GM12878 (cell line): ENCODE data around the gene DHX16. TPM values are rescaled to one million over a fixed set of nuclear protein-coding genes. Genes with fewer than 3 reads are reported as not detected.

Experiments
- CTCF ChIP-seq, 3 experiments: IDR thresholded peaks in 2 of 3; conservative IDR thresholded peaks in 1 of 3; 2 replicates each; pipeline ENCODE4 v1.5.1; 2011; ENCODE audit warnings: low read depth in 3 of 3, low read length in 3 of 3, mild to moderate bottlenecking in 3 of 3, control low read depth in 2 of 3, moderate library complexity in 2 of 3, inconsistent platforms in 1 of 3, mixed read lengths in 1 of 3; ENCODE audit not compliant: control insufficient read depth in 2 of 3, insufficient read depth in 1 of 3; ENCODE audit errors: extremely low read depth in 1 of 3
- ELK1 ChIP-seq: IDR thresholded peaks from 2 replicates; pipeline ENCODE4 v1.6.1; 2012; ENCODE audit warnings: low read depth, low read length, improper control_type of control experiment
- HDAC2 ChIP-seq: fragments of 200-600 bp; sonication (generic); IDR thresholded peaks from 2 replicates; pipeline ENCODE4 v1.6.1; 2017
- JUNB ChIP-seq: IDR thresholded peaks from 2 replicates; pipeline ENCODE4 v1.6.1; 2016; ENCODE audit warnings: antibody characterized with exemption, mild to moderate bottlenecking
- NFXL1 ChIP-seq: fragments of 450-650 bp; IDR thresholded peaks from 2 replicates; pipeline ENCODE4 v1.6.1; 2017; ENCODE audit warnings: antibody characterized with exemption, mild to moderate bottlenecking, borderline replicate concordance
- PAX8 ChIP-seq: fragments of 450-650 bp; IDR thresholded peaks from 2 replicates; pipeline ENCODE4 v1.6.1; 2017; ENCODE audit warnings: mild to moderate bottlenecking, moderate library complexity
- RFX5 ChIP-seq: IDR thresholded peaks from 2 replicates; pipeline ENCODE4 v1.6.1; 2011; ENCODE audit warnings: low read depth, low read length, improper control_type of control experiment
- SMARCA5 ChIP-seq: fragments of 450-650 bp; IDR thresholded peaks from 2 replicates; pipeline ENCODE4 v1.6.1; 2017; ENCODE audit warnings: mild to moderate bottlenecking
- SP1 ChIP-seq: IDR thresholded peaks from one replicate; pipeline ENCODE4 v1.6.1; 2011; ENCODE audit warnings: low read depth, low read length
- SPI1 ChIP-seq: IDR thresholded peaks from 2 replicates; pipeline ENCODE4 v1.6.1; 2011; ENCODE audit warnings: low read depth, mild to moderate bottlenecking, low read length, moderate library complexity, borderline replicate concordance; ENCODE audit not compliant: insufficient read depth
- SREBF1 ChIP-seq: IDR thresholded peaks from 2 replicates; pipeline ENCODE4 v1.6.1; 2012; ENCODE audit warnings: mild to moderate bottlenecking, low read length
- STAT3 ChIP-seq: IDR thresholded peaks from 2 replicates; pipeline ENCODE4 v1.6.1; 2011; ENCODE audit warnings: low read depth, low read length, improper control_type of control experiment
- YY1 ChIP-seq: IDR thresholded peaks from 2 replicates; pipeline ENCODE4 v1.6.1; 2011; ENCODE audit warnings: low read depth, mild to moderate bottlenecking, low read length
- ZBTB40 ChIP-seq: fragments of 450-650 bp; IDR thresholded peaks from 2 replicates; pipeline ENCODE4 v1.6.1; 2016; ENCODE audit warnings: mild to moderate bottlenecking, moderate library complexity, borderline replicate concordance
- ZNF217 ChIP-seq: fragments of 450-650 bp; IDR thresholded peaks from 2 replicates; pipeline ENCODE4 v1.6.1; 2017; ENCODE audit warnings: antibody characterized with exemption, mild to moderate bottlenecking
- ZNF384 ChIP-seq: IDR thresholded peaks from 2 replicates; pipeline ENCODE4 v1.6.1; 2012; ENCODE audit warnings: low read depth, mild to moderate bottlenecking, low read length, improper control_type of control experiment, borderline replicate concordance
- polyA plus RNA-seq, 11 experiments: library from polyadenylated mRNA; depleted of rRNA in 4 of 11; unstranded in 6 of 11; stranded (reverse) in 5 of 11; fragments of >200 nt; fragmentation: Nextera tagmentation in 4 of 11; fragmentation: Illumina TruSeq in 1 of 11; extraction: Ambion mirVana in 4 of 11; extraction: Trizol in 1 of 11; gene quantifications; 1 replicate in 1 of 11; 2 replicates in 10 of 11; pipeline versions ENCODE4 v1.2.1 to v1.2.3, GENCODE V29; 2011 to 2016; ENCODE audit warnings: inconsistent platforms in 2 of 11, missing spikeins in 2 of 11, low read depth in 1 of 11
- total RNA-seq, 4 experiments: library from RNA; depleted of rRNA in 3 of 4; stranded (reverse); fragments of >200 nt in 3 of 4; fragmentation: Illumina TruSeq in 1 of 4; extraction: Trizol in 1 of 4; gene quantifications; 2 replicates each; pipeline versions ENCODE4 v1.2.1 to v1.2.3, GENCODE V29; 2013 to 2021
- TF ChIP-seq, protein P1 (sequence below): IDR thresholded peaks from 2 replicates; pipeline ENCODE4 v1.6.1; 2012; ENCODE audit warnings: low read length, inconsistent platforms
- TF ChIP-seq, protein P2 (sequence below): fragments of 450-650 bp; formaldehyde crosslinking; IDR thresholded peaks from 2 replicates; pipeline ENCODE4 v1.4.0; 2022; ENCODE audit warnings: mild to moderate bottlenecking, moderate library complexity

DHX16 gene
- total and polyA plus RNA-seq, 10 of the 15 experiments (the other 5 are each of a cell fraction or from before 2014, with no cell fraction given): 10.1 to 41.4 (median 38.3) TPM

DNA sequence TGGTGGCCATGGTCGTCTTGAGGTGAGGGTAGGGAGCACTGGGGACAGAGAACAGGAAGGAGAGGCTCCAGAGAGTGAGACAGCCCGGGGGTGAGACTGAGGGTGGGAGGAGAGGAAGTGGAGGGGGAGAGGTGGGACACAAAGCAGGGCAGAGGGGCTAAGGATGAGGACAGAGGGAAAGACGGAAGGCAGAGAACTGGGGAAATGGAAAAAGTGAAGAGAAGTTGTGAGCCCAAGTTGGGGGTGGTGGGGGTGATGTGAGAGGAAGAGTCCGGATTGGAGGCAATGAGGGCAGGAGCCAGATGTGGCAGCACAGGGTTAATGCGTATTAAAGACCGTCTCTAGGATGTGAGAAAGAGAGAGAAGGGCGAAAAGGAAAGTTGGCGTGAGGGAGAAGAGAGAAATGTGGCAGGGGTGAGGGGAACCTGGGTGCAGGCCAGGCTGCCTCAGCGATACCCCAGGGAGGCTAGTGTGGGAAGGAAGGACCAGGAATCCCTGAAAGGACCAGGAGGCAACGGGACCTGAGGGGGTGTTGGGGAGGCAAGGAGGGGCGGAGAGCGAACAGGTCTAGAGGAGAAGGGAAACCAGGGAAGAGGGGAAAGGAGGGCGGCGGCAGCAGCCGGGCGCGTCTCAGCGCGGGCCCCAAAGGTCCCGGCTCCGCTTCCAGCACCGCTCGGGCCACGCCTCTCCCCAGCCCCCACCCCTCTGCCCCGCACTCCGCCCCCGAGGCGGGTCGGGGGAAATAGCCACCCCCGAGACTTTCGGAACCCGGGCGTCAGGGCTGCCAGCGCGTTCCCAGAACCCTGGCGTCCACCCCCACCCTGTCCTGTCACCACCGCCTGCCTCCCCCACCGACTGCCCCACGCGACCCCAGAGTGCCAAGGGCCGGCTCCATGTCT lies 13.5 kb upstream of the DHX16 start, which contains the start of gene PPP1R18 (continued):
- TF ChIP-seq NFXL1: no peak
- TF ChIP-seq HDAC2: no peak
- TF ChIP-seq SREBF1: no peak
- TF ChIP-seq, protein P1, sequence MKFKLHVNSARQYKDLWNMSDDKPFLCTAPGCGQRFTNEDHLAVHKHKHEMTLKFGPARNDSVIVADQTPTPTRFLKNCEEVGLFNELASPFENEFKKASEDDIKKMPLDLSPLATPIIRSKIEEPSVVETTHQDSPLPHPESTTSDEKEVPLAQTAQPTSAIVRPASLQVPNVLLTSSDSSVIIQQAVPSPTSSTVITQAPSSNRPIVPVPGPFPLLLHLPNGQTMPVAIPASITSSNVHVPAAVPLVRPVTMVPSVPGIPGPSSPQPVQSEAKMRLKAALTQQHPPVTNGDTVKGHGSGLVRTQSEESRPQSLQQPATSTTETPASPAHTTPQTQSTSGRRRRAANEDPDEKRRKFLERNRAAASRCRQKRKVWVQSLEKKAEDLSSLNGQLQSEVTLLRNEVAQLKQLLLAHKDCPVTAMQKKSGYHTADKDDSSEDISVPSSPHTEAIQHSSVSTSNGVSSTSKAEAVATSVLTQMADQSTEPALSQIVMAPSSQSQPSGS: no peak
- no peak for TF ChIP-seq ZBTB40
- 0 out of 2 replicates have a peak, but pooled peaks have one; percentile 24 for TF ChIP-seq SPI1
- peak; percentile 21 for TF ChIP-seq YY1
- no peak for TF ChIP-seq ELK1
- TF ChIP-seq SP1: no peak
- TF ChIP-seq JUNB: no peak
- TF ChIP-seq PAX8: no peak
- TF ChIP-seq STAT3: no peak
- TF ChIP-seq CTCF (IDR thresholded peaks at IDR 0.05 in 2 of 3, conservative IDR thresholded peaks at IDR 0.05 in 1 of 3; ENCODE audit: control insufficient read depth in 2 of 3, extremely low read depth in 1 of 3, insufficient read depth in 1 of 3, low read depth in 3 of 3, low read length in 3 of 3): no peak
- TF ChIP-seq SMARCA5: no peak
- TF ChIP-seq, protein P2, sequence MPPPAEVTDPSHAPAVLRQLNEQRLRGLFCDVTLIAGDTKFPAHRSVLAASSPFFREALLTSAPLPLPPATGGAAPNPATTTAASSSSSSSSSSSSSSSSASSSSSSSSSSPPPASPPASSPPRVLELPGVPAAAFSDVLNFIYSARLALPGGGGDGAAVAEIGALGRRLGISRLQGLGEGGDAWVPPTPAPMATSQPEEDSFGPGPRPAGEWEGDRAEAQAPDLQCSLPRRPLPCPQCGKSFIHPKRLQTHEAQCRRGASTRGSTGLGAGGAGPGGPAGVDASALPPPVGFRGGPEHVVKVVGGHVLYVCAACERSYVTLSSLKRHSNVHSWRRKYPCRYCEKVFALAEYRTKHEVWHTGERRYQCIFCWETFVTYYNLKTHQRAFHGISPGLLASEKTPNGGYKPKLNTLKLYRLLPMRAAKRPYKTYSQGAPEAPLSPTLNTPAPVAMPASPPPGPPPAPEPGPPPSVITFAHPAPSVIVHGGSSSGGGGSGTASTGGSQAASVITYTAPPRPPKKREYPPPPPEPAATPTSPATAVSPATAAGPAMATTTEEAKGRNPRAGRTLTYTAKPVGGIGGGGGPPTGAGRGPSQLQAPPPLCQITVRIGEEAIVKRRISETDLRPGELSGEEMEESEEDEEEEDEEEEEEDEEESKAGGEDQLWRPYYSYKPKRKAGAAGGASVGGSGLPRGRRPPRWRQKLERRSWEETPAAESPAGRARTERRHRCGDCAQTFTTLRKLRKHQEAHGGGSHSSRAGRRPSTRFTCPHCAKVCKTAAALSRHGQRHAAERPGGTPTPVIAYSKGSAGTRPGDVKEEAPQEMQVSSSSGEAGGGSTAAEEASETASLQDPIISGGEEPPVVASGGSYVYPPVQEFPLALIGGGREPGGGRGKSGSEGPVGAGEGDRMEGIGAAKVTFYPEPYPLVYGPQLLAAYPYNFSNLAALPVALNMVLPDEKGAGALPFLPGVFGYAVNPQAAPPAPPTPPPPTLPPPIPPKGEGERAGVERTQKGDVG (CRISPR knock-in tag): no peak
- TF ChIP-seq RFX5: no peak
- TF ChIP-seq ZNF217: no peak
- no peak for TF ChIP-seq ZNF384
